K562 (cell line): ENCODE data around the gene VPS11. TPM values are rescaled to one million over a fixed set of nuclear protein-coding genes. Genes with fewer than 3 reads are reported as not detected.

Source experiments
- ADNP ChIP-seq: fragments of 200-800 bp; sonication (Bioruptor generic); IDR thresholded peaks from 2 replicates; pipeline ENCODE4 v1.6.1; 2016; ENCODE audit warnings: missing genetic modification characterization, missing compliant biosample characterization
- CREM ChIP-seq: IDR thresholded peaks from 2 replicates; pipeline ENCODE4 v1.6.1; 2014; ENCODE audit warnings: antibody characterized with exemption, low read depth
- FOS ChIP-seq: IDR thresholded peaks from 3 replicates; pipeline ENCODE4 v1.6.1; 2011; ENCODE audit not compliant: insufficient read length; ENCODE audit errors: extremely low read depth
- GTF2A2 ChIP-seq: IDR thresholded peaks from 2 replicates; pipeline ENCODE4 v1.6.1; 2016; ENCODE audit warnings: mild to moderate bottlenecking, missing genetic modification characterization, missing compliant biosample characterization
- LEF1 ChIP-seq: fragments of 450-650 bp; IDR thresholded peaks from 2 replicates; pipeline ENCODE4 v1.6.1; 2016; ENCODE audit warnings: mild to moderate bottlenecking
- NCOA1 ChIP-seq: fragments of 450-650 bp; IDR thresholded peaks from 2 replicates; pipeline ENCODE4 v1.6.1; 2016; ENCODE audit warnings: low read depth
- NFRKB ChIP-seq: fragments of 450-650 bp; IDR thresholded peaks from 2 replicates; pipeline ENCODE4 v1.6.1; 2016; ENCODE audit warnings: low read depth
- NR3C1 ChIP-seq: sonication (generic); formaldehyde crosslinking; IDR thresholded peaks from 2 replicates; pipeline ENCODE4 v1.8.1; 2022; ENCODE audit warnings: missing genetic modification reagents
- POLR2AphosphoS5 ChIP-seq: IDR thresholded peaks from 2 replicates; pipeline ENCODE4 v1.6.1; 2011; ENCODE audit warnings: mild to moderate bottlenecking, low read depth, low read length, moderate library complexity; ENCODE audit not compliant: control insufficient read depth, insufficient read depth
- ZBTB11 ChIP-seq, 3 experiments: fragments of 200-800 bp in 1 of 3; fragments of 250-450 bp in 1 of 3; fragments of 450-650 bp in 1 of 3; sonication (Bioruptor Pico) in 1 of 3; sonication (Bioruptor generic) in 1 of 3; formaldehyde crosslinking in 1 of 3; IDR thresholded peaks; 2 replicates each; pipeline versions ENCODE4 v1.6.1 to v1.8.0; 2016 to 2022; ENCODE audit warnings: mild to moderate bottlenecking in 2 of 3, missing genetic modification characterization in 2 of 3, missing compliant biosample characterization in 1 of 3, moderate library complexity in 1 of 3
- ZBTB26 ChIP-seq: fragments of 450-650 bp; formaldehyde crosslinking; IDR thresholded peaks from 2 replicates; pipeline ENCODE4 v1.4.0; 2022; ENCODE audit warnings: missing genetic modification characterization
- ZBTB7A ChIP-seq: IDR thresholded peaks from 2 replicates; pipeline ENCODE4 v1.6.1; 2011; ENCODE audit warnings: low read depth, mild to moderate bottlenecking, low read length, moderate library complexity, borderline replicate concordance; ENCODE audit not compliant: control insufficient read depth
- ZHX1 ChIP-seq: fragments of 150-350 bp; conservative IDR thresholded peaks from 2 replicates; pipeline ENCODE4 v1.6.1; 2014; ENCODE audit warnings: low read length
- ZNF121 ChIP-seq: sonication (generic); formaldehyde crosslinking; conservative IDR thresholded peaks from 2 replicates; pipeline ENCODE4 v1.8.0; 2022; ENCODE audit warnings: missing genetic modification reagents
- ZNF263 ChIP-seq: sonication (generic); formaldehyde crosslinking; IDR thresholded peaks from 2 replicates; pipeline ENCODE4 v1.8.0; 2022; ENCODE audit warnings: mild to moderate bottlenecking, missing genetic modification reagents, borderline replicate concordance
- ZNF717 ChIP-seq: fragments of 250-450 bp; sonication (Bioruptor Pico); IDR thresholded peaks from 2 replicates; pipeline ENCODE4 v1.5.0; 2021
- polyA plus RNA-seq, 8 experiments: library from polyadenylated mRNA; depleted of rRNA in 4 of 8; stranded (reverse) in 5 of 8; unstranded in 3 of 8; fragments of >200 nt; fragmentation: Nextera tagmentation in 2 of 8; fragmentation: Illumina TruSeq in 1 of 8; extraction: Ambion mirVana in 2 of 8; extraction: Trizol in 1 of 8; gene quantifications; 2 replicates each; pipeline versions ENCODE4 v1.2.1 to v1.2.3, GENCODE V29; 2011 to 2014; ENCODE audit warnings: inconsistent platforms in 1 of 8, missing spikeins in 1 of 8
- total RNA-seq, 7 experiments: library from RNA; depleted of rRNA in 6 of 7; stranded (reverse); fragments of >200 nt in 6 of 7; fragmentation: Illumina TruSeq in 2 of 7; extraction: Trizol in 2 of 7; gene quantifications; 2 replicates each; pipeline versions ENCODE4 v1.2.1 to v1.2.3, GENCODE V29; 2011 to 2021; ENCODE audit warnings: low replicate concordance in 1 of 7
- TF ChIP-seq, protein P1 (sequence below), 2 experiments: IDR thresholded peaks in 1 of 2; conservative IDR thresholded peaks in 1 of 2; 2 replicates each; pipeline ENCODE4 v1.6.1; 2016; ENCODE audit warnings: low read depth in 2 of 2, mild to moderate bottlenecking in 1 of 2, missing compliant biosample characterization in 1 of 2, missing genetic modification characterization in 1 of 2, moderate library complexity in 1 of 2
- TF ChIP-seq, protein P2 (sequence below): sonication (generic); formaldehyde crosslinking; IDR thresholded peaks from 2 replicates; pipeline ENCODE4 v1.8.0; 2022; ENCODE audit warnings: mild to moderate bottlenecking, low read depth, missing genetic modification reagents

The VPS11 gene
- total and polyA plus RNA-seq, 9 of the 15 experiments (the other 6 are each of a cell fraction or from before 2014, with no cell fraction given) = 14.1 to 35.5 (median 27.5) TPM

DNA sequence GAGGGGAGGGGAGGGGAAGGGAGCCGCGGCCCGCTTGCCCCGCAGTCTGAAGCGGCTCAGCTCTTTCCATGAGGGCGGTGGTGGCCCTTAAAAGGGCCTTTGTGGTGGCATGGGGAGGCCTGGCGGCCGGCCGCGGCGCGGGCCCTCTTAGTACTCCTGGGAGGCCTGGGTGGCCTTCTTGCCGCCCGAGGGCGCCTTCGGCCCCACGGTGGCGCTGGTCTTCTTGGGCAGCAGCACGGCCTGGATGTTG, 27.1 kb downstream of the VPS11 start (continued):
- TF ChIP-seq, protein P1, sequence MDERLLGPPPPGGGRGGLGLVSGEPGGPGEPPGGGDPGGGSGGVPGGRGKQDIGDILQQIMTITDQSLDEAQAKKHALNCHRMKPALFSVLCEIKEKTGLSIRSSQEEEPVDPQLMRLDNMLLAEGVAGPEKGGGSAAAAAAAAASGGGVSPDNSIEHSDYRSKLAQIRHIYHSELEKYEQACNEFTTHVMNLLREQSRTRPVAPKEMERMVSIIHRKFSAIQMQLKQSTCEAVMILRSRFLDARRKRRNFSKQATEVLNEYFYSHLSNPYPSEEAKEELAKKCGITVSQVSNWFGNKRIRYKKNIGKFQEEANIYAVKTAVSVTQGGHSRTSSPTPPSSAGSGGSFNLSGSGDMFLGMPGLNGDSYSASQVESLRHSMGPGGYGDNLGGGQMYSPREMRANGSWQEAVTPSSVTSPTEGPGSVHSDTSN (CRISPR knock-in tag; IDR thresholded peaks at IDR 0.05; ENCODE audit: low read depth) = no peak
- TF ChIP-seq, protein P1 (tag; conservative IDR thresholded peaks at IDR 0.05; ENCODE audit: low read depth) = no peak
- no peak for TF ChIP-seq NCOA1
- no peak for TF ChIP-seq ZBTB26 (CRISPR knock-in tag)
- TF ChIP-seq CREM = 0 out of 2 replicates have a peak, but pooled peaks have one; percentile 28
- TF ChIP-seq ZBTB11 (CRISPR knock-in tag; IDR thresholded peaks at IDR 0.05) = no peak
- no peak for TF ChIP-seq FOS
- TF ChIP-seq ADNP (tag) = no peak
- TF ChIP-seq ZNF121 (CRISPR knock-in tag) = no peak
- no peak for TF ChIP-seq NFRKB
- no peak for TF ChIP-seq GTF2A2 (tag)
- TF ChIP-seq ZHX1 = no peak
- TF ChIP-seq, protein P2, sequence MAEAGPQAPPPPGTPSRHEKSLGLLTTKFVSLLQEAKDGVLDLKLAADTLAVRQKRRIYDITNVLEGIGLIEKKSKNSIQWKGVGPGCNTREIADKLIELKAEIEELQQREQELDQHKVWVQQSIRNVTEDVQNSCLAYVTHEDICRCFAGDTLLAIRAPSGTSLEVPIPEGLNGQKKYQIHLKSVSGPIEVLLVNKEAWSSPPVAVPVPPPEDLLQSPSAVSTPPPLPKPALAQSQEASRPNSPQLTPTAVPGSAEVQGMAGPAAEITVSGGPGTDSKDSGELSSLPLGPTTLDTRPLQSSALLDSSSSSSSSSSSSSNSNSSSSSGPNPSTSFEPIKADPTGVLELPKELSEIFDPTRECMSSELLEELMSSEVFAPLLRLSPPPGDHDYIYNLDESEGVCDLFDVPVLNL (CRISPR knock-in tag) = no peak
- TF ChIP-seq ZBTB7A = no peak
- no peak for TF ChIP-seq ZNF263
- no peak for TF ChIP-seq ZNF717 (CRISPR knock-in tag)
- no peak for TF ChIP-seq LEF1
- no peak for TF ChIP-seq NR3C1
- TF ChIP-seq POLR2AphosphoS5 = no peak
